Kidney (tissue), 14 donors: ENCODE data around the gene MTG1. TPM values are rescaled to one million over a fixed set of nuclear protein-coding genes. Genes with fewer than 3 reads are reported as not detected.

ENCODE experiments used
- DNase-seq, 5 donors: peaks; one replicate each; pipeline ENCODE4 v3.0.0-alpha.2; 2013 to 2020
- FAIRE-seq: peaks from 2 replicates; lab custom pipeline; 2012; peaks lifted over from hg19 to GRCh38; lab: Jason Lieb, UNC
- H3K27ac ChIP-seq, 2 donors: one replicate each; pipeline ENCODE4 v1.7.0; 2013; ENCODE audit warnings: low read depth in 2 of 2, low read length in 2 of 2, inconsistent platforms in 1 of 2
- H3K27me3 ChIP-seq: one replicate; pipeline ENCODE4 v1.7.1; 2013; ENCODE audit warnings: low read length, inconsistent platforms; ENCODE audit not compliant: control insufficient read depth, insufficient read depth
- H3K36me3 ChIP-seq, 3 donors: one replicate each; pipeline versions ENCODE4 v1.7.0 to v1.7.1; 2013; ENCODE audit warnings: low read length in 3 of 3, control low read depth in 1 of 3, inconsistent platforms in 1 of 3; ENCODE audit not compliant: insufficient read depth in 3 of 3, control insufficient read depth in 2 of 3
- H3K4me1 ChIP-seq, 3 donors: one replicate each; pipeline versions ENCODE4 v1.7.0 to v1.7.1; 2013; ENCODE audit warnings: low read length in 3 of 3, inconsistent platforms in 1 of 3, low read depth in 1 of 3; ENCODE audit not compliant: control insufficient read depth in 2 of 3, insufficient read depth in 2 of 3
- H3K4me3 ChIP-seq, 3 donors: one replicate each; pipeline versions ENCODE4 v1.7.0 to v1.8.1; 2013; ENCODE audit warnings: low read length in 3 of 3, control low read depth in 1 of 3, inconsistent platforms in 1 of 3
- H3K9ac ChIP-seq, 3 donors: one replicate each; pipeline versions ENCODE4 v1.7.0 to v1.7.1; 2013; ENCODE audit warnings: low read length in 3 of 3, control low read depth in 1 of 3, inconsistent platforms in 1 of 3
- H3K9me3 ChIP-seq, 3 donors: one replicate each; pipeline versions ENCODE4 v1.7.0 to v1.7.1; 2013; ENCODE audit warnings: low read length in 3 of 3, control low read depth in 1 of 3, inconsistent platforms in 1 of 3; ENCODE audit not compliant: control insufficient read depth in 2 of 3, insufficient read depth in 1 of 3
- CTCF ChIP-seq: IDR thresholded peaks from 3 replicates; pipeline ENCODE4 v1.5.1; 2012; ENCODE audit warnings: mild to moderate bottlenecking, moderate library complexity, borderline replicate concordance; ENCODE audit not compliant: insufficient read depth; ENCODE audit errors: extremely low read depth
- intact Hi-C: fragments of 100-400 bp; cut with DNase I; formaldehyde crosslinking; loops from one replicate; pipeline ENCODE4 v1.11.1; 2022
- polyA plus RNA-seq: library from polyadenylated mRNA; stranded (reverse); fragments of 350-450 nt; fragmentation: Illumina TruSeq; extraction: RNeasy Lipid Tissue Mini Kit (QIAGEN cat#74804); gene quantifications from one replicate; pipeline ENCODE4 v1.2.3, GENCODE V29; 2014; ENCODE audit warnings: low read depth, low replicate concordance; ENCODE audit not compliant: insufficient read depth
- total RNA-seq: library from RNA; stranded (reverse); fragmentation: NEBNext Ultra II Directional; extraction: Animal tissue kit (Norgen Biotek cat#: 25700); gene quantifications from one replicate; pipeline ENCODE4 v1.2.1, GENCODE V29; 2021
- donor health status: control.
- donor health status: control.
- donor health status: control.
- donor health status: control.
- donor health status: control.
- donor health status: DM: yes; HTN: yes; CAD: no.
- donor health status: Normal renal cell carcinoma (clear cell type).

Gene MTG1
- total and polyA plus RNA-seq, 2 donors from 2014 or later: 51.1 to 68.5 TPM

- H3K9me3 ChIP-seq: no peaks in the 10 kb centered on the region
- FAIRE-seq (no peak), DNase-seq (peak in 2 of 5 donors; percentile 5 to 56)
- H3K27me3 ChIP-seq: no peaks in the 10 kb centered on the region
- no peaks in the 10 kb centered on the region for H3K4me1 ChIP-seq
- no peak overlapping the region for H3K27ac ChIP-seq
- TF ChIP-seq CTCF: no peak
- no peak overlapping the region for H3K9ac ChIP-seq
- H3K4me3 ChIP-seq: no peak overlapping the region
- H3K36me3 ChIP-seq: no peaks in the 10 kb centered on the region
- intact Hi-C loops: no loop called here
These were observed 62.3 kb downstream of the MTG1 start for GRCh38 chr10:133456041-133456951.

GRCh38 chr10:133457100-133457841 is 63.3 kb downstream of the MTG1 start:
- H3K36me3 ChIP-seq: no peaks in the 10 kb centered on the region
- DNase-seq (peak in 2 of 5 donors; percentile 4 to 64), FAIRE-seq (no peak)
- intact Hi-C loops: no loop called here
- no peak overlapping the region for H3K27ac ChIP-seq
- no peak overlapping the region for H3K9ac ChIP-seq
- no peak overlapping the region for H3K4me3 ChIP-seq
- no peaks in the 10 kb centered on the region for H3K4me1 ChIP-seq
- no peak for TF ChIP-seq CTCF
- H3K9me3 ChIP-seq: no peaks in the 10 kb centered on the region
- no peaks in the 10 kb centered on the region for H3K27me3 ChIP-seq

- H3K27me3 ChIP-seq: no peaks in the 10 kb centered on the region
- DNase-seq (peak in 1 of 5 donors; percentile 65), FAIRE-seq (no peak)
- H3K9ac ChIP-seq: no peak overlapping the region
- no peaks in the 10 kb centered on the region for H3K9me3 ChIP-seq
- no peaks in the 10 kb centered on the region for H3K36me3 ChIP-seq
- no peak for TF ChIP-seq CTCF
- H3K4me3 ChIP-seq: no peak overlapping the region
- intact Hi-C loops: no loop called here
- H3K27ac ChIP-seq: no peak overlapping the region
- H3K4me1 ChIP-seq: no peaks in the 10 kb centered on the region
These were observed 64.2 kb downstream of the MTG1 start for GRCh38 chr10:133458021-133458709.
